GM21717 (cell line): Measurements from ENCODE around the gene DHRS12.

Experiments
- ATAC-seq: cut with Tn5 transposase; IDR thresholded peaks from one replicate; pipeline ENCODE4 v1.9.1; 2021; ENCODE audit warnings: mild to moderate bottlenecking, moderate library complexity; ENCODE audit not compliant: unreplicated experiment

Gene DHRS12

DNA sequence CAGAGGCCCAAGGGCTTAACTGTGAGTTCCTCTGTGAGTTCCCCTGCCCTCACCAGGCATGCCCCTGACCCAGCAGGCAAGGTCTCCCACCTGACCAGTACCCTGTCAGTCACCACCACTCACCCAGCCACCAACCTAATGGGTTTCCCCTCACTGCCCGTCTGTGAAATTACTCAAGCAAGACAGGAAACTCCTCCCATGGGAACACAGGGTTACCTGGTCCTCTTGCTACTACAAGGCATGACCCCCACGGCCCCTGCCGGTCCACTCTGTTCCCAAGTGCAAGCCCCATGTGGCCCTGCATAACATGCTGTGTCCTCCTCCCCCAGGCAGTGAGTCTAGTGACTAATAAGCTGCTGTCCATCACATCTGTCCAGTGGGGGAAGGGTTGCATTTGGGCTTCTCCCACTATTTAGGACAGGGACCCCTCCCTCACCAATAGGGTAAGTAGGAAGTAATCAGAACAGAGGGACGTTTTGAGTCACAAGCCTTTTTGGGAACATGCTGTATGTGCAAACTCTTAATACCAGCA lies 8.0 kb upstream of the DHRS12 start:
- ATAC-seq = no peak

DNA sequence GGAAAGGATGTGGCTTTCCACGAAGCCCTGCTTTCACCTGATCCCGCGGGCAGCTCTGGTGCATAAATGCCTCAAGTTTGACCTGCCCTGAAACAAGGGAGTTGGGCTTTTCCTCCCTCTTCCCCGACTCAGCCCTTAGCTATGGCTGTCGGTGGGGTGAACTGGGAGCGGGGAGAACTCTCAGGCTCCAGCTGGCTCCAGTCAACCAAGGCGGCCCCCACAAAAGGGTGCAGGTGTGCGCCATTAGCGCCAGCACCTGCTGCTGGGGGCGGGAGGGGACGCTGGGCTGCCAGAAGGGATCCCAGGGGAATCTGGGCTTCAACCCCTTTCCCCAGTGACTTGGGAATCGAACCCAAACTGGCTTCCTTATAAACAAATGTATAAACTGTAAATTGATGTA lies 7.1 kb upstream of the DHRS12 start:
- ATAC-seq = no peak

DNA sequence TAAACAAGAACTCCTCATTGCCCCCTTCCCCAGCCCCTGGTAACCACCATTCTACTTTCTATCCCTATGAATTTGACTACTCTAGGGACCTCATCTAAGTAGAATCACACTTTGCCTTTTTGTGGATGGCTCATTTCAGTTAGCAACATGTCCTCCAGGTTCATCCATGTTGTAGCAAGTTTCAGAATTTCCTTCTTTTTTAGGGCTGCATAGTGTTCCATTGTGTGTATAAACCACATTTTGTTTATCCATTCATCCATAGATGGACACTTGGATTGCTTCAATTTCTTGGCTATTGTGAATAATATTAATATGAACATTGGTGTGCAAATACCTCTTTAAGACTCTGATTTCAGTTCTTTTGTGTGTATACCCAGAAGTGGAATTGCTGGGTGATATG lies 4.8 kb upstream of the DHRS12 start:
- no peak for ATAC-seq

DNA sequence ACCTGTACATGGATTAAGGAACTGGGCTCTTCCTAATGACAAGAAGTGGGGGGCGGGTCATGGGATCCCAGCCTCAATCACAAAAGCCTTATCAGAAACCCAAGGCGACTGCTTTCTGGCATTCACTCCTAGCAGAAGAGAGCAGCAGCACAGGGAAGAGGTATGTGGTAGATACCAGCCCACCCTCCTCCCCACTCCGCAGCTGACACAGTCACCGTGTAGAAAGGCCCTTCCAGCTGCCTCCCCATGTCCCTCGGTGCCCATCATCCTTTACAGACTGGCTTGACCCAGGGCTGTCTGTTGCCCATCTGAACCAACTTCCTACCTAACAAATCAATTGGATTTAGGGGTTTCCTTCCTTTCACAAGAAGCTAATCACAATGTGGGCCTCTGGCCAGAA lies 3.1 kb upstream of the DHRS12 start:
- ATAC-seq = no peak

DNA sequence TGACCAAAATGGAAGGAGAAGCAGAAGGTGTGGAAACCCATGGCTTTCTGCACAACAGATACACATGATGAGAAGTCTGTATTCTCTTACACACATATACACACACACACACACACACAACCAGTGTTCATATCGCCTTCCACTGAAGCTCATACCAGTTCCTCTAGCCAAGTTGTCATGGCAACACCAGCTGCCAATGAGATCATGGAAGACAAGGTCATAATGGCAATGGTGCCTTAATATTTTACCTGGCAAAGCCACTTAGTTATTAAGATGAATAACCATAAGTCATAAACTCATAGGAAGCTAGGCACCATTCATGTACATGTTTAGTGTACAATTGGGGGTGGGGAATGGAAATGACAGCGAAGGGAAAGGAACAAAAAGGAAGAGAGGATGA lies 2.6 kb upstream of the DHRS12 start:
- ATAC-seq = no peak

DNA sequence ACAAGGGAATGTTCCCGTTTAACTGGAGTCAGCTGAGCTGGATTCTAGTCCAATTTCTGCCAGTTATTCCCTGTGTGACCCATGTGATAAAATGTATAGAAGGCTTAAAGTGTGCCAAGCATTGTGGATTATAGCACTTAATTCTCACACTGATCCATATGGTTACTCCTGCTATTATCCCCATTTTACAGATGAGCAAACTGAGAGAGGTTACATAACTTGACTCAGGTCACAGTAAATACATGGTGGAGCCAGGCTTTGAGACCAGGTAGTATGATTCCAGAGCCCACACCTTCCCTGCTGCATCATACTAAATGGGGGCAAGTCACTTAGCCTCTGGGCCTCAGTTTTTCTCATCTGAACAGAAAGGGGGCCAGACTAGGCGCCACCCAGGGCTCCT lies 2.0 kb upstream of the DHRS12 start:
- no peak for ATAC-seq

DNA sequence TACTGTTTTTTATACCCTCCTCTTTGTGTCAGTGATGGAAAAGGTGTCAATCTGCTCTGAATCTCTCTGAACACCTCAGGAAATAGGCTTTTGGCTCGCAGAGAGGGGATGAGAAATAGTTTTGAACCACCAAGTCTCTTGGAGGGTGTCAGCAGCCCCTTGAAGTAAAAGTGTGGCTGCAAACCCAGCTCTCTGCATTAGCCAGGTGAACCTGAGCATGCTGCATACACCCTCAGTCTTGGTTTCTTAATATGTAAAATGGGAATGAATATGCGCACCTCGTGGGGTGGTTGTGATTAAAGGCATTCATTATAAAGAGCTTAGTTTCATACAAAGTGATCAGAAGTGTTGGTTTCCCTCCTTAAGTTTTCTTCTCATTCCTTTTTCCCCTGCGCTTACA lies 1.4 kb upstream of the DHRS12 start:
- ATAC-seq = no peak

DNA sequence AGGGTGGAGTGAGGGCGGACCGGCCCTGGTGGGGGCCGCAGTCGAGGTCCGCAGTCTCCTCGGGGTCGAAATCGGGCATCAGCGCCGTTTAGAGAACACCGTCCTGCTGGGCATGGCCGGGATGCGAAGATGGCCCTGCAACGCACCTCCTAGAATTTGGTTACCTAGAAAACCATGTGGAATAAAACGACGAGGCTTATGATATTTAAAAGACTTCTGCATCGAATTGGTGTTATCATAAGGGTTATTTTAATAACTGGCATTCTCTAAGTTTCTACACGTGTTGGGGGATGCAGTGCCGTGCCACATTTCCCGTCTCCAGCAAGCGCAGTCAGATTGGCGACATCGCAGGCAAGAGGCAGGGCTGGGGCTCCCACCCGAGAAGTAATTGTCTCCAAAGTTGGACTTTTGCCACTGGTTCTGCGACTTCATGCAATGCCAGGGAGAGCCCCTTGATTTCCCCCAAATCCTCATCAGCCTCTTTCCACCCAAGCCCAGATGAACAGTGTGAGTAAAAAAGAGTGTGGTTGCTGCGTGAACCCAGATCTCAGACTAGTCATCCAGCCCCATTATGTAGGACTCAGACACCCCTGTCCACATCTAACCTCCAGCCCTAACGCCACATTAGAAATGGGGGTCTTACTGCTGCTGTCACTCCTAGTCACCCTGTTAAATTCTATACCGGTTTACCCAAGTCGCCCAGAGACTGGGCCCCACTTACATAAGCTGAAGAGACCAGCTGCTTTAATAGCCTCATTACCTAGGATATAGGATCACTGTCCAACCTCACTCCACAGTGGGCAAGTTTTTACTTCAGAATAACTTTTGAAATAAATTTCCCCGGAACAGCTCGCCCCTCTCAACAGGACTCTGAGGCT lies 571 bp upstream of the DHRS12 start:
- peak; percentile 12 for ATAC-seq

DNA sequence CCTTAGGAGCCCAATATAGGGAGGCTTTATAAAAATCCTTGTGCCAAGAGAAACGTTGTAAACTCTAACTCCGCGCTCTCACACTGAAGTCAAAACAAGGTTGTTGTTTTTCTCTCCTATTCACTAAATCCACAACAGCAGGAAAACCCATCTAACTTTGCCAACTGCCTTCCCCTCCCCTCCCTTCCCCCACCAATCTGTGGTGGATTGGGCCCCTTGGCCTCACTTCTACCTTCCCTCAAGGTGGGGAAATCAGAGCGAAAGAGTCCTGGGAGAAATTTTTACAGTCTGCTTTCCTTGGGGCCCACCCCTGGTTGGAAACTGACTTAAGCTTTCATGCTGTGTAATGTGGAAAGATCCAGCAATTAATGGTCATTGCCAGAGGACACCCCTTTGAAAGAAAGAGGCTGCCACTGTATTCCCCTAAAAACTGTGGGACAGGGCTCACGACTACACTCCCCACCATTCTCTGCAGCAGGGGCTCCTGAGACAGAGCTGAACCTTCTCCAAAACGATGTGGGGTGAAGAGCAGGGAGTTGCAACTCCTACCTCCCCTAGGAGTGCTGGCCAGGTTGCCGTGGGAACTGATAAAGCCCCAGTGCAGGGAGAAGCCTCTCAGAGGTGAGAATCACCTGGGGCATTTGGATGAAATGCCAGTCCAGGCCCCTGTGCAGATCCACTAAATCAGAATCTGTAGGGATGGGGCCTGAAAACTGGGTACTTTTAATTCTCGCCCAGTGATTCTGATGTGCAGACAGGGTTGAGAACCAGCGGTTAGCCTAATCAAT lies 1.1 kb downstream of the DHRS12 start:
- peak; percentile 1 for ATAC-seq

DNA sequence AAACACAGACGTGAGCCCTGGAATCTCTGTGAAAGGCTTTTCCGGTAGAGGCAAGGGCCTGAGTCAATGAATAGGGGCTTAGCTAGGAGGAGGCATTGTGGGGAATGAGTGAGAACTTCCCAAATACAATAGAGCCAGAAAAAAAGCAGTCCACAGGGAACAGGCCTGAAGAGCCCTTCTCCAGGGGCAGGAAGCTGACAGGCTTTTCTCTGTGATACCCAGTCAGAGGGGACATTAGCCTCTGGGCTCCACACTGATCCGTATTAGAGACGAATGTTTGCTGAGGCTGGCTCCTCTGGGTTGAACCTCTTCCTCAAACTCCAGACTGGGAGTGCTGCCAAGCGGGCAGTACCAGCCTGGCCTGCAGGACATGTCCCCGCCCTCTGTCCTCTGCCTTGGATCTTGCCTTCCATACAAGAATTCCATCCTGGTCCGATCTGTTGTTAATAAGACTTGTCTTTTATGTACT lies 2.3 kb downstream of the DHRS12 start:
- no peak for ATAC-seq

DNA sequence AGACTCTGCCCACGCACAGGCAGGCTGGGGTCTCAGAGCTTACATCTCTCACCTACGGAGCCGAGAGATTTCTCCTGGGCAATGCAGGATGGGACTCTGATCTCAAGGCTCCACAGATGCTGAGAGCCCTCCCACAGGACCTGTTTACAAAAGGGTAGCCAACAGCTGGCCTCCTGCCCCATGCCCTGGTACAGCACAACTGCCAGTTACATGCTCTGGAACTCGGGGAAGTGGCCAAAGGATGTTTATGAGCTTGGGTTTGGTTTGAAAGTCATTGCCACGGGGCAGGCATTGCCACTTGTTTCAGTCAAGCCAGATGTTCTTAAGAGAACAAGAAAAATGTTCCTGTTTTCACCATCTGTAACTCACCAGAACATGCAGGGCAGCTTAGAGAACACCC lies 3.5 kb downstream of the DHRS12 start:
- ATAC-seq = no peak

DNA sequence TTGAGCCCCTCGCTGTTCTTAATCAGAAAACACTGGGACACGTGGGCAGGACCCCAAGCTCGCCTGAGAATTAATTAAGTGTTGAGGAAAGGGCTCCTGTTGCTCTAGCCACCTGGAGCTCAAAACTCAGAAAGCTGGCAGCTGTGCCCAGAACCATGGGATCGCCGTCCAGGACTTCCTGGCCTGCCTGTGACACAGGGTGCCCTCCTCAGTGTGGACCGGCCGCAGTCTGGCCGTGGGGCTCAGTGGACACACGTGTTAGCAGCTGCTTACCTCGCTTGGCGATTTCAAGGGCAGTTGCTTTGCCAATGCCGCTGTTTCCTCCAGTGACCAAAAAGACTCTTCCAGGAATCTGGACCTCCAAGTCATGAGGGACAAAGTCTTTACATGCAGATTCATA lies 4.7 kb downstream of the DHRS12 start:
- no peak for ATAC-seq

DNA sequence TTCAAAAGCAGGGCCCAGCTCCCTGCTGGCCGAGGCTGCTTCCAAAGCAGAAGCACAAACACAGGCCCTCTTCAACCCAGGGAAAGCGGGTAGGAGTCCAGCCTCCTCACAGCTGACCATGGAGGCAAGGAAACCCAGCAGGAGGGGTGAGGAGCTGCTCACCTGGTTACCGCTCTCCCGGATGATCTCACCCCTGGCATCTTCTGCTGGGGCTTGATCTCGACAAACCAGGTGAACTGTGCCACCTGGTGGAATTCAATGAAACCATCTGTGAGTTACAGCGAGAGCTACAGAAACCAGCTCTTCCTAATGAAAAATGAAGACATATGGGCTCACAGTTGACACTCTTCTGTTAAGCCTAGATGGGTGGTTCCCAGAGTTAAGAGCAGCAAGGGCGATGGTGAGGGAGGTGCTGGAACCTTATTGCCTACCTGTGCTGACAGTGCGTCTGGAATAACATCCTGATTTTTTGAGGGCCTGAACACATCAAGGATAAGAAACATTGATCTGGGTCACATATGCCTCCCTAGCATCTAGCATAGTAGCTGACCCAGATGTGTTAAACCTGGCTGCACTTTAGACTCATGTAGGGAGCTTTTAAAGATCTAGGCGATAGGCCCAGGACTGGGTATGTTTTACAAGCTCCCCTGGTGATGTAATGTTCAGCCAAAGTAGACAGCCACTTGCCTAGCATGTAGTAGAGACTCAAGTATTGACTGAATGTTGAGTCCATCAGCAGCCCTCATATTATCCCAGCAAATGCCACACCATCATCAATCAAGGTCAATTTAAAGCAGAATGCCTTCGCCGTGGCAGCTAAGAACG lies 6.1 kb downstream of the DHRS12 start:
- peak; percentile 33 for ATAC-seq

DNA sequence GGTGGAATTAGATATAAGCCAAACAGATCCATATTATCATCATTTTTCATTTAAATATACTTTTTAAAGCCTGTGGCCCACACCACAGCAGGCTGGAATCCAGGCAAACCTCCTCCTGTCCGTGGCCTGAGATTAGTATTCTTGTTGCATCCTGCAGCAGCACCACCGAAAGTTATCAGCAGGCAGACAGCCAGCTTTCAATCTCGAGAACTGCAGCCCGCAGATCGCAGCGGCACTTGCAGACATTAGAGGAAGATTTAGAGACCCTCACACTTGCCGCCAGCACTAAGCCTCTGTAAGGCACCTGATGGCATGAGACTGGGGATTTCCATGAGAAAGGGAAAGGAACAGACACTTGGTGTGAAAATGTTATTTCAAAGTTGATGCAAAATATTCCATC lies 7.4 kb downstream of the DHRS12 start:
- no peak for ATAC-seq

DNA sequence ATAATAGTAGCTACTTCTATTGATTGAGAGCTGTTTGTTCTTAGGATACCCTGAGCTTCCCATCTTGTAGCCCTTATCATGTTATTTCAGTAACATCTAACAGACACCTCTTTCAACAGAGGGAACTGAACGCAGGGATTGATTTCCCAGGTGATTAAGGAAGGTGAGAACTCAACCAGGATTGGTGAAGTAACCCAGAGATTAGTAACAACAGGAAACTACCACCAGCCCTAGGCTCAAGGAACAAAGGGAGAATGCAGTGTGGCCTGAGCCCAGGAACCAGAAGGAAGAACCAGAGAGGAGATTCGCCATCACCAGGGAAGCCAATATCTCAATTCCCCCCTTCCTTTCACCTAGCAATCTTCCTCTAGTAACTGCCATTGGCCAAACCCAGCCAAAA lies 8.5 kb downstream of the DHRS12 start:
- no peak for ATAC-seq

DNA sequence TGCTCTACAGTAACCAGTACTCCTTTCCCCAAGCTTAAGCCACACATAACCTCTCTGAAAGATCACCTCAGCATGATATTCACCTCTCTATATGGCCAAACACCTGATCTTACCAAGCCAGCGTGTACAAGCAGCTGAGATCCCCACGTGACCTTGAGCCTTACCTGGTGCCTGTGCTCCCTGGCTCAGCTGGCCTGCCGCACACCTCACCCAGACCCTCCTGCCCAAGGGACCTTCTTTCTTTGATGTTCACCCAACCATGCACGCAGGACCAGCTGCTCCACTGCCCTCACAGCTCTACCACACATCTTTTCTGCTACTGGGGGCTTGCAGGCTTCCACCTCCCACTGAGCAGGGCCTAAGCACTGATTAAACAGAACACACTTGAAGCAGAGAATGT lies 9.0 kb downstream of the DHRS12 start:
- ATAC-seq = no peak

DNA sequence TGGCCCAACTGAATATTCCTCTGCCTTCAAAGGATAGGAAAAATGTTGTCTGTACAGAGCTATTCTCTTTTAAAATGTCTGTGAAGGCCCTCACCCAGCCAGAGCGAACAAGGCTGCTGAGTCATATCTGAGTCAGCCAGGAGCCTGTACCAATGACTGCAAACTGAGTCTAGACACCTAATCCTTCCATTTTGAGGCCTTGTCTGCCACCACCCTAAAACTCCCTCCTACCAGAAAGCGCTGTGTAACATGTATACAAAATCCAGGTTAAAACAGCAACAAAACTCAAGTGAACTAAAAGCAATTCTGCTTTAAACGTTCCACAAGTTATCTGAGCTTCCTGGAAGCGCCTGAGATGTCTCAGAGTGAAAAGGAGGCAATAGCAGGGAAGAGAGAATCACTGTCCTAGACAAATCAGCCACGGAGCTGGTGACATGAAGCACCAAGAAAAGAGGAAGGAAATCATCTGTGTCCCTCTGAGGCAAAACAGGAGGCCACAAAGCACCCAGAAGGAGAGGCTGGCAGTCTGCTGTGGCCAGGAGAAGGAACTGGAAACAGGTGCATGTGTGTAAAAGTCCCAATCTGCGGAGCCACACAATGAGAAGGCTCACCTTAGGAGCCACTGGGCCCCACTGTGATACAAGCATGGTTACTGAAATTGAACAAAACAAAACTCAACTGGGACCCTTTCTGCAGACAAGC lies 10.2 kb downstream of the DHRS12 start:
- ATAC-seq = peak; percentile 72

DNA sequence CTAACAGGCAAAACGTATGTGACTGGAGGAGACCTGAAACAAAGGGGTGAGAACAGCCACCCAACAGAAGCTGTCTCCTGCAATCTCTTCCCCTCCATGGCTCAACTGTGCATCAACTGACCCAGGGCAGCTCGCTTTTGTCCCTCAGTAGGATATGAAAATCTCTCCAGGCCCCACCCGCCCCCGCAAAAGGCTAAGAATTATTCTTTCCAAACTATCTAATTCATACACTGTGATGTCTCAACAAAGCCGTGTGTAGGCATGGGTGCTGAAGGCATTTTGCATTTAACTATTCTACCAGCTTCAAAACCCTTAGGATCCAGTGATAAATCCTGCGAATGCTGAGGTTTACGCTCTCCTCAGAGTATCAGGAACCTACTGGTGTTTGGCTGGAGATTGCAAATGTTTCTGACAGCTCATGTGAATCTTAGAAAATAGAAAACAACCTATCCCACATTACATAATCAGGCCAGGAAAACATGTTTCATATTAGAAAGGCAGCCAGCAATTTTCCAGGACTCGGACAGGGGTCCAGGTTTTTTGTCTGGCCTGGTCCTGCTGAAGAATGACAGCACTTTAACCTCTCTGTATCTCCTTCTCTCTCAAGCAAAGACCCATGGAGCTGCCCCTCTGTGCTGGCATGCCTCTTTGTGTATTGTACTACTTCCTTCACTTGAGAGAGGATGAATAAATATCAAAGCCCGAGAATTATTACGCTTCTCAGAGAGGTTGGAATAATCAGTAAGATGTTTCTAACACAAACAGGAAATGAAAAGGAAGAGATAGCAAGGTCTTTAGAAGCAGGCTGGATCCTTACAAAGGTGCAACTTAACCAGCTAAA lies 17.3 kb downstream of the DHRS12 start:
- no peak for ATAC-seq

DNA sequence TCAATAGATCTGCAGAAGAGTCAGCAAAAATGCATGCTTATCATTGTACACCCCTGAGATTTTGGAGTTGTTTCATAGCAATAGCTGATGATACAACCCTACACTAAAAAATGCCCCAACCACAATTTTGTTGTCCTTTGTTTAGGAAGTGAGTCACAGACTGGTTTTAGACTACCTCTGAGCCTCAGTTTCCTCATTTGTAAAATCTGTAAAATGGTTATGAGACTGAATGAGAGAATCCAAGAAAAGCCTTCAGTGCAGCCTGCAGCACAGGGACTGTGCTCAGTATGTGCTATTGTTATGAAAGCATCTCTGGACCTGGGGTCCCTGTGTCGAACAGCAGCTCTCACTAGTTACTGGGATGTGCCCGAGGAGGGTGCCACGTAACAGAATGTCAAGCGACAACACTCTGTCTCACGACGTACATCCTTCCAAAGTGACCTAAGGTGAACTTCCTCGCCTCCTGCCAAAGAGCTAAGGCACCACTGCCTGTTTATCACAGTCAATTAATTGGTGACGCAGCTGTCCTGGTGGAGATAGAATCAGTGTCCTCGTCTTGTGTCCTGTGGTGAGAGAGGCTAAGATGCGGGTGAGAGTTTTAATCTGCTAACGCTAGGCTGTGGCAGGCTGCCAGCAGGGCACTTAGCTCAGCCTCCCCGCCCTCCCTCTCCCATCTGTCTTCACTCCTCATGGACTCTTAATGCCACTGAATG lies 18.1 kb downstream of the DHRS12 start:
- ATAC-seq = no peak
